OCI-LY3 (cell line): ENCODE results near the gene EHBP1.

Source experiments
- H2AFZ ChIP-seq: fragments of 200-600, 300-600 bp; shearing (Covaris generic); 2 replicates; pipeline ENCODE4 v1.6.0; 2014; ENCODE audit warnings: antibody characterized with exemption, low read depth, low read length
- H3K27ac ChIP-seq: fragments of 200-600, 300-600 bp; sonication (generic); 2 replicates; pipeline ENCODE4 v1.5.1; 2014; ENCODE audit warnings: mild to moderate bottlenecking, low read length, moderate library complexity, mixed read lengths
- H3K27me3 ChIP-seq: fragments of 200-600, 300-600 bp; sonication (generic); 2 replicates; pipeline ENCODE4 v1.6.1; 2014; ENCODE audit warnings: low read depth, low read length, mixed read lengths
- H3K36me3 ChIP-seq: fragments of 200-600, 300-600 bp; sonication (generic); replicated peaks from 2 replicates; pipeline ENCODE3; 2014; ENCODE audit warnings: low read depth, low read length, mixed read lengths
- H3K4me1 ChIP-seq: fragments of 300-600, 200-600 bp; sonication (generic); 2 replicates; pipeline ENCODE4 v1.6.1; 2014; ENCODE audit warnings: low read length, mixed read lengths
- H3K4me2 ChIP-seq: fragments of 200-600, 300-600 bp; sonication (generic); 2 replicates; pipeline ENCODE4 v1.6.1; 2014; ENCODE audit warnings: low read length, mixed read lengths
- H3K4me3 ChIP-seq: fragments of 300-600, 200-600 bp; sonication (generic); 2 replicates; pipeline ENCODE4 v1.5.1; 2014; ENCODE audit warnings: antibody characterized with exemption, mild to moderate bottlenecking, low read length, moderate library complexity
- H3K79me2 ChIP-seq: fragments of 300-600, 200-600 bp; shearing (Covaris generic); 2 replicates; pipeline ENCODE4 v1.6.1; 2014; ENCODE audit warnings: mild to moderate bottlenecking, low read length, mixed read lengths
- H3K9ac ChIP-seq: fragments of 300-600, 200-600 bp; shearing (Covaris generic); 2 replicates; pipeline ENCODE4 v1.6.0; 2014; ENCODE audit warnings: mild to moderate bottlenecking, low read length, moderate library complexity
- H3K9me3 ChIP-seq: fragments of 200-600, 300-600 bp; shearing (Covaris generic); 2 replicates; pipeline ENCODE4 v1.6.1; 2014; ENCODE audit warnings: low read length, mixed read lengths; ENCODE audit not compliant: insufficient read depth
- H4K20me1 ChIP-seq: fragments of 200-600, 300-600 bp; sonication (generic); 2 replicates; pipeline ENCODE4 v1.6.1; 2016; ENCODE audit warnings: low read length, mixed read lengths; ENCODE audit not compliant: insufficient read depth
- EZH2phosphoT487 ChIP-seq: fragments of 200-600 bp; shearing (Covaris generic); IDR thresholded peaks from 2 replicates; pipeline ENCODE4 v1.6.1; 2018; ENCODE audit warnings: antibody characterized with exemption, mixed run types, low read depth
- TF ChIP-seq, protein P1 (sequence below): fragments of 200-600, 300-600 bp; sonication (generic); IDR thresholded peaks from 2 replicates; pipeline ENCODE4 v1.5.1; 2014; ENCODE audit warnings: antibody characterized with exemption, low read length, low read depth

Gene EHBP1

DNA sequence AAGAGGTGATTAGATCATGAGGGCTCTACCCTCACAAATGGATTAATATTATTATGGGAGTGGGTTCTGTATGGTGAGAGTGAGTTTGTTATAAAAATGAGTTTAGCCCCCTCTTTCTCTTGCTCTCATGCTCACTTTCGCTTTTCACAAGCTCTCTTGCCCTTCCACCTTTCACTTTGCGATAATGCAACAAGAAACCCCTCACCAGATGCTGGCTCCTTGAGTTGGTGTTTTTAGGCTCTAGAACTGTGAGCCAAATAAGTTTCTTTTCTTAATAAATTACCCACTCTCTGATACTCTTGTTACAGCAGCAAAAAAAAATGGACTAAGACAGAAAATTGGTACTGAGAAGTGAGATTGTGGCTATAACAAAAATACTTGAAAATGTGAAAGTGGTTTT is 106.5 kb downstream of the EHBP1 start:
- no peak overlapping the region for H3K27ac ChIP-seq
- H3K4me3 ChIP-seq = no peak overlapping the region
- no peak overlapping the region for H3K9ac ChIP-seq
- no peak for TF ChIP-seq EZH2phosphoT487
- TF ChIP-seq, protein P1, sequence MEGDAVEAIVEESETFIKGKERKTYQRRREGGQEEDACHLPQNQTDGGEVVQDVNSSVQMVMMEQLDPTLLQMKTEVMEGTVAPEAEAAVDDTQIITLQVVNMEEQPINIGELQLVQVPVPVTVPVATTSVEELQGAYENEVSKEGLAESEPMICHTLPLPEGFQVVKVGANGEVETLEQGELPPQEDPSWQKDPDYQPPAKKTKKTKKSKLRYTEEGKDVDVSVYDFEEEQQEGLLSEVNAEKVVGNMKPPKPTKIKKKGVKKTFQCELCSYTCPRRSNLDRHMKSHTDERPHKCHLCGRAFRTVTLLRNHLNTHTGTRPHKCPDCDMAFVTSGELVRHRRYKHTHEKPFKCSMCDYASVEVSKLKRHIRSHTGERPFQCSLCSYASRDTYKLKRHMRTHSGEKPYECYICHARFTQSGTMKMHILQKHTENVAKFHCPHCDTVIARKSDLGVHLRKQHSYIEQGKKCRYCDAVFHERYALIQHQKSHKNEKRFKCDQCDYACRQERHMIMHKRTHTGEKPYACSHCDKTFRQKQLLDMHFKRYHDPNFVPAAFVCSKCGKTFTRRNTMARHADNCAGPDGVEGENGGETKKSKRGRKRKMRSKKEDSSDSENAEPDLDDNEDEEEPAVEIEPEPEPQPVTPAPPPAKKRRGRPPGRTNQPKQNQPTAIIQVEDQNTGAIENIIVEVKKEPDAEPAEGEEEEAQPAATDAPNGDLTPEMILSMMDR = no peak
- no peaks in the 10 kb centered on the region for H3K4me1 ChIP-seq
- H3K9me3 ChIP-seq = no peaks in the 10 kb centered on the region
- H3K27me3 ChIP-seq = no peaks in the 10 kb centered on the region
- no peak overlapping the region for H3K4me2 ChIP-seq
- H2AFZ ChIP-seq = no peak overlapping the region
- no peaks in the 10 kb centered on the region for H4K20me1 ChIP-seq
- H3K79me2 ChIP-seq = no peaks in the 10 kb centered on the region
- H3K36me3 ChIP-seq = no peaks in the 10 kb centered on the region

GRCh38 chr2:62812921-62813825 is 107.7 kb downstream of the EHBP1 start:
- Histone ChIP-seq H3K4me3 (no peak overlapping the region), H3K9ac (no peak overlapping the region), H4K20me1 (no peaks in the 10 kb centered on the region), H3K9me3 (no peaks in the 10 kb centered on the region), H3K4me2 (no peak overlapping the region), H2AFZ (no peak overlapping the region), H3K4me1 (no peaks in the 10 kb centered on the region), H3K27me3 (no peaks in the 10 kb centered on the region), H3K36me3 (no peaks in the 10 kb centered on the region), H3K79me2 (no peaks in the 10 kb centered on the region), H3K27ac (no peak overlapping the region)
- TF ChIP-seq, protein P1 = no peak
- TF ChIP-seq EZH2phosphoT487 = no peak

- no peaks in the 10 kb centered on the region for H3K27me3 ChIP-seq
- H3K9me3 ChIP-seq = no peaks in the 10 kb centered on the region
- H3K4me2 ChIP-seq = no peak overlapping the region
- H3K79me2 ChIP-seq = no peaks in the 10 kb centered on the region
- H4K20me1 ChIP-seq = no peaks in the 10 kb centered on the region
- no peaks in the 10 kb centered on the region for H3K4me1 ChIP-seq
- H3K4me3 ChIP-seq = no peak overlapping the region
- no peak overlapping the region for H3K9ac ChIP-seq
- H2AFZ ChIP-seq = no peak overlapping the region
- H3K27ac ChIP-seq = no peak overlapping the region
- TF ChIP-seq, protein P1 = no peak
- TF ChIP-seq EZH2phosphoT487 = no peak
- no peaks in the 10 kb centered on the region for H3K36me3 ChIP-seq
These were observed 108.6 kb downstream of the EHBP1 start for GRCh38 chr2:62814123-62814522.

- Histone ChIP-seq H3K27me3 (no peaks in the 10 kb centered on the region), H3K9ac (no peak overlapping the region), H3K27ac (no peak overlapping the region), H3K9me3 (no peaks in the 10 kb centered on the region), H4K20me1 (no peaks in the 10 kb centered on the region), H3K36me3 (no peaks in the 10 kb centered on the region), H3K4me3 (no peak overlapping the region), H2AFZ (no peak overlapping the region), H3K4me2 (no peak overlapping the region), H3K79me2 (no peaks in the 10 kb centered on the region), H3K4me1 (no peaks in the 10 kb centered on the region)
- TF ChIP-seq EZH2phosphoT487 = no peak
- TF ChIP-seq, protein P1 = no peak
These were observed 111.8 kb downstream of the EHBP1 start for GRCh38 chr2:62817348-62817747.
